H1 (cell line): ENCODE results near the gene LRRC15.

ENCODE experiments used
- KDM1A ChIP-seq: fragments of 200-600, 300-600 bp; sonication (generic); IDR thresholded peaks from 2 replicates; pipeline ENCODE4 v1.7.1; 2016; ENCODE audit warnings: mild to moderate bottlenecking, low read length, borderline replicate concordance
- POLR2AphosphoS5 ChIP-seq: IDR thresholded peaks from 2 replicates; pipeline ENCODE4 v1.6.1; 2011; ENCODE audit warnings: low read depth, low read length
- RNF2 ChIP-seq: fragments of 200-900, 300-1000 bp; sonication (generic); IDR thresholded peaks from 2 replicates; pipeline ENCODE4 v1.7.1; 2016; ENCODE audit warnings: borderline replicate concordance, low read depth, mild to moderate bottlenecking, antibody characterized with exemption, low read length; ENCODE audit not compliant: poor library complexity, severe bottlenecking; ENCODE audit errors: missing control alignments
- RXRA ChIP-seq: IDR thresholded peaks from 2 replicates; pipeline ENCODE4 v1.6.1; 2011; ENCODE audit warnings: low read depth, mild to moderate bottlenecking, low read length, moderate library complexity; ENCODE audit not compliant: insufficient read depth
- YY1 ChIP-seq: IDR thresholded peaks from 2 replicates; pipeline ENCODE4 v1.6.1; 2011; ENCODE audit warnings: low read depth, mild to moderate bottlenecking, low read length
- TF ChIP-seq, protein P1 (sequence below): IDR thresholded peaks from 2 replicates; pipeline ENCODE4 v1.6.1; 2011; ENCODE audit warnings: low read depth, mild to moderate bottlenecking, low read length; ENCODE audit not compliant: insufficient read depth
- TF ChIP-seq, protein P2 (sequence below), 3 experiments: IDR thresholded peaks; 1 replicate in 2 of 3; 2 replicates in 1 of 3; pipeline versions ENCODE4 v1.5.1 to v1.6.1; 2011; ENCODE audit warnings: low read length in 3 of 3, mild to moderate bottlenecking in 3 of 3, inconsistent platforms in 2 of 3, low read depth in 1 of 3, moderate library complexity in 1 of 3; ENCODE audit not compliant: insufficient read depth in 1 of 3; ENCODE audit errors: control extremely low read depth in 1 of 3

DNA sequence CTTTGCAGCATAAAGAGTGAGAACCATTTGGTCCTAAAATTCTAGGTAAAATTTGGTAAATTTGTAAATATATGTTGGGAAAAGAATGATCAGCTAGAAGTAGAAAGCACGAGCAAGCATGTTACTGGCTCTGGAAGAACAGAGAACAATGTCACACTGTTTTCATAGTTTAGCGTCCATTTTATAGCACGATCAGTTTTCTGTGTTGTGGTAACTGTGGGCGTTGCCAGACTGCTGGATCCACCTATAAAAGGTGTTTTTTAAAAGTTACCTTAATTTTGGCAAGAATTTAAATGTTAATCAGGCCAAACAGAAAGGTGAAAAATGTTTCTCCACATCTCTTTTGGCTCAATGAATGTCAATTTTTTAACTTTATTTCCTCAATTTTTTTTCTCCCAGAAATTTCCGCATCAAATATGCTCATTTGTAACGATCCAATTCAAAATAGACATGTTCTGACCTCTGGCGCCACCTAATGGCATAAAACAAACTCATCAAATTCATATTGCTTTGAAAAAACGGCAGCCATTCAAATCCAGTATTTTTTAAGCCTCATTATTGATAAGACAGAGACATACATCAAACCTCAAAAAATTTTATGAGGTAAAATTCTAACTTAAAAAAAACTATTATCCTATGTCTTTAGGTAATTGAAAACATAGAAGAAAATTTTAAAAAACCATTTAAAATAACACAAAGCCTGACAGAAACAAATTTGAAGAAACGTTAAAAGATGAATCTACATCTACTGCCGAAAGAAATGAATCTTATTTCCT lies 35.0 kb upstream of the LRRC15 start:
- TF ChIP-seq POLR2AphosphoS5 (no peak), KDM1A (no peak), YY1 (no peak), RNF2 (no peak), RXRA (no peak)
- TF ChIP-seq, protein P1, sequence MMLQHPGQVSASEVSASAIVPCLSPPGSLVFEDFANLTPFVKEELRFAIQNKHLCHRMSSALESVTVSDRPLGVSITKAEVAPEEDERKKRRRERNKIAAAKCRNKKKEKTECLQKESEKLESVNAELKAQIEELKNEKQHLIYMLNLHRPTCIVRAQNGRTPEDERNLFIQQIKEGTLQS, result no peak
- TF ChIP-seq, protein P2, sequence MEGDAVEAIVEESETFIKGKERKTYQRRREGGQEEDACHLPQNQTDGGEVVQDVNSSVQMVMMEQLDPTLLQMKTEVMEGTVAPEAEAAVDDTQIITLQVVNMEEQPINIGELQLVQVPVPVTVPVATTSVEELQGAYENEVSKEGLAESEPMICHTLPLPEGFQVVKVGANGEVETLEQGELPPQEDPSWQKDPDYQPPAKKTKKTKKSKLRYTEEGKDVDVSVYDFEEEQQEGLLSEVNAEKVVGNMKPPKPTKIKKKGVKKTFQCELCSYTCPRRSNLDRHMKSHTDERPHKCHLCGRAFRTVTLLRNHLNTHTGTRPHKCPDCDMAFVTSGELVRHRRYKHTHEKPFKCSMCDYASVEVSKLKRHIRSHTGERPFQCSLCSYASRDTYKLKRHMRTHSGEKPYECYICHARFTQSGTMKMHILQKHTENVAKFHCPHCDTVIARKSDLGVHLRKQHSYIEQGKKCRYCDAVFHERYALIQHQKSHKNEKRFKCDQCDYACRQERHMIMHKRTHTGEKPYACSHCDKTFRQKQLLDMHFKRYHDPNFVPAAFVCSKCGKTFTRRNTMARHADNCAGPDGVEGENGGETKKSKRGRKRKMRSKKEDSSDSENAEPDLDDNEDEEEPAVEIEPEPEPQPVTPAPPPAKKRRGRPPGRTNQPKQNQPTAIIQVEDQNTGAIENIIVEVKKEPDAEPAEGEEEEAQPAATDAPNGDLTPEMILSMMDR (IDR thresholded peaks at IDR 0.05; ENCODE audit: control extremely low read depth in 1 of 3, insufficient read depth in 1 of 3, low read depth in 1 of 3, low read length in 3 of 3), result peak in 2 of 3 experiments; percentile 41 to 52; a peak in 2 of 4 replicates
